Breast epithelium (tissue), 4 donors: ENCODE results near the gene JMJD8. TPM values are rescaled to one million over a fixed set of nuclear protein-coding genes. Genes with fewer than 3 reads are reported as not detected.
A peak's percentile ranks its signal among the peaks of the same experiment; 100 is the strongest.

ENCODE experiments used
- DNase-seq, 2 donors: peaks; one replicate each; pipeline ENCODE4 v3.0.0-alpha.2; 2019; ENCODE audit warnings: low spot score in 2 of 2
- H3K27ac ChIP-seq, 2 donors: fragments of 200-600 bp; sonication (generic) in 1 of 2; one replicate each; pipeline ENCODE4 v1.5.1; 2016 to 2019; ENCODE audit warnings: mild to moderate bottlenecking in 1 of 2
- H3K27me3 ChIP-seq, 2 donors: fragments of 200-600 bp; sonication (generic) in 1 of 2; one replicate each; pipeline versions ENCODE4 v1.5.1 to v1.6.0; 2017 to 2019; ENCODE audit warnings: control low read depth in 1 of 2, mild to moderate bottlenecking in 1 of 2
- H3K36me3 ChIP-seq: fragments of 200-600 bp; one replicate; pipeline ENCODE4 v1.5.1; 2019
- H3K4me1 ChIP-seq, 2 donors: fragments of 200-600 bp; sonication (generic); one replicate each; pipeline ENCODE4 v1.5.1; 2016 to 2019; ENCODE audit warnings: control low read depth in 1 of 2
- H3K4me3 ChIP-seq, 3 donors: fragments of 200-600 bp; sonication (generic); 1 replicate in 2 of 3; 2 replicates in 1 of 3; pipeline ENCODE4 v1.5.1; 2016 to 2019; ENCODE audit warnings: mild to moderate bottlenecking in 3 of 3, moderate library complexity in 2 of 3
- H3K9me3 ChIP-seq, 2 donors: fragments of 200-600 bp; sonication (generic) in 1 of 2; one replicate each; pipeline ENCODE4 v1.5.1; 2016 to 2019; ENCODE audit warnings: control low read depth in 1 of 2
- POLR2A ChIP-seq: fragments of 450-650 bp; IDR thresholded peaks from one replicate; pipeline ENCODE4 v1.6.1; 2016; ENCODE audit warnings: antibody characterized with exemption, mild to moderate bottlenecking, moderate library complexity
- POLR2AphosphoS5 ChIP-seq, 3 donors: sonication (generic); formaldehyde crosslinking; IDR thresholded peaks; one replicate each; pipeline ENCODE4 v1.6.1; 2017; ENCODE audit warnings: antibody characterized with exemption in 3 of 3
- intact Hi-C: fragments of 100-400 bp; cut with DNase I; formaldehyde crosslinking; loops from one replicate; pipeline ENCODE4 v1.15.1; 2023; ENCODE audit warnings: low total_unique reads
- total RNA-seq, 3 donors: library from RNA; depleted of rRNA; stranded (reverse); fragments of >200 nt; gene quantifications; one replicate each; pipeline ENCODE4 v1.1.0, GENCODE V29; 2016
- TF ChIP-seq, protein P1 (sequence below), 3 donors: fragments of 450-650 bp; IDR thresholded peaks; one replicate each; pipeline ENCODE4 v1.5.1; 2016 to 2017; ENCODE audit warnings: antibody characterized with exemption in 3 of 3, mild to moderate bottlenecking in 3 of 3, moderate library complexity in 3 of 3

The JMJD8 gene
- total RNA-seq, 3 donors from 2014 or later = 67.2 to 83.4 (median 67.5) TPM

DNA sequence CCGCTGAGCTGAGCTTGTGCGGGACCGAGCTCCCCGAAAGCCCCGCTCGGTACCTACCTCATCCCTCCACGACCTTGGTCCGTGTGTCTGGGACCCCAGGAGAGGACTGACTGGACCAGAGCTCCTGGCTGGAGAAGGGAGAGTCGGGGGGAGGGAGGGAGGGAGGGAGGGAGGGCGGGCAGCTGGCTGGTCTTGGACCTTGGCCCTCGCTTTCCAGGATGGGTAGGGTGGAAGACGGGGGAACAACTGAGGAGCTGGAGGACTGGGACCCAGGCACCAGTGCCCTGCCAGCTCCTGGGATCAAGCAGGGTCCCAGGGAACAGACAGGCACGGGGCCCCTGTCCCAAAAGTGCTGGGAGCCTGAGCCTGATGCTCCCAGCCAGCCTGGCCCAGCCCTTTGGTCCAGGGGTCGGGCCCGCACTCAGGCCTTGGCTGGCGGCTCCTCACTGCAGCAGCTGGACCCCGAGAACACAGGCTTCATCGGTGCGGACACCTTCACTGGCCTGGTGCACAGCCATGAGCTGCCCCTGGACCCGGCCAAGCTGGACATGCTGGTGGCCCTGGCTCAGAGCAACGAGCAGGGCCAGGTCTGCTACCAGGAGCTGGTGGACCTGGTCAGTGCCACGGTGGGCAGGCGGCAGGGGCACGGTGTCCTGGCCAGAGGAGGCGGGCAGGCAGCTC, 8.1 kb downstream of the JMJD8 start:
- TF ChIP-seq POLR2AphosphoS5 (IDR thresholded peaks at IDR 0.05) (no peak), POLR2A (no peak)
- TF ChIP-seq, protein P1, sequence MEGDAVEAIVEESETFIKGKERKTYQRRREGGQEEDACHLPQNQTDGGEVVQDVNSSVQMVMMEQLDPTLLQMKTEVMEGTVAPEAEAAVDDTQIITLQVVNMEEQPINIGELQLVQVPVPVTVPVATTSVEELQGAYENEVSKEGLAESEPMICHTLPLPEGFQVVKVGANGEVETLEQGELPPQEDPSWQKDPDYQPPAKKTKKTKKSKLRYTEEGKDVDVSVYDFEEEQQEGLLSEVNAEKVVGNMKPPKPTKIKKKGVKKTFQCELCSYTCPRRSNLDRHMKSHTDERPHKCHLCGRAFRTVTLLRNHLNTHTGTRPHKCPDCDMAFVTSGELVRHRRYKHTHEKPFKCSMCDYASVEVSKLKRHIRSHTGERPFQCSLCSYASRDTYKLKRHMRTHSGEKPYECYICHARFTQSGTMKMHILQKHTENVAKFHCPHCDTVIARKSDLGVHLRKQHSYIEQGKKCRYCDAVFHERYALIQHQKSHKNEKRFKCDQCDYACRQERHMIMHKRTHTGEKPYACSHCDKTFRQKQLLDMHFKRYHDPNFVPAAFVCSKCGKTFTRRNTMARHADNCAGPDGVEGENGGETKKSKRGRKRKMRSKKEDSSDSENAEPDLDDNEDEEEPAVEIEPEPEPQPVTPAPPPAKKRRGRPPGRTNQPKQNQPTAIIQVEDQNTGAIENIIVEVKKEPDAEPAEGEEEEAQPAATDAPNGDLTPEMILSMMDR (IDR thresholded peaks at IDR 0.05) = no peak
- peak overlapping the region in 1 of 2 donors; percentile 7 for H3K27ac ChIP-seq
- peak overlapping the region; percentile 25 to 67 (median 33) for H3K4me3 ChIP-seq
- H3K27me3 ChIP-seq = no peaks in the 10 kb centered on the region
- H3K4me1 ChIP-seq = peaks cover 2 to 11% of the 10 kb centered on the region in 2 donors
- H3K36me3 ChIP-seq = peaks cover 6% of the 10 kb centered on the region
- no peak for DNase-seq
- intact Hi-C loops = no loop called here
- no peaks in the 10 kb centered on the region for H3K9me3 ChIP-seq

DNA sequence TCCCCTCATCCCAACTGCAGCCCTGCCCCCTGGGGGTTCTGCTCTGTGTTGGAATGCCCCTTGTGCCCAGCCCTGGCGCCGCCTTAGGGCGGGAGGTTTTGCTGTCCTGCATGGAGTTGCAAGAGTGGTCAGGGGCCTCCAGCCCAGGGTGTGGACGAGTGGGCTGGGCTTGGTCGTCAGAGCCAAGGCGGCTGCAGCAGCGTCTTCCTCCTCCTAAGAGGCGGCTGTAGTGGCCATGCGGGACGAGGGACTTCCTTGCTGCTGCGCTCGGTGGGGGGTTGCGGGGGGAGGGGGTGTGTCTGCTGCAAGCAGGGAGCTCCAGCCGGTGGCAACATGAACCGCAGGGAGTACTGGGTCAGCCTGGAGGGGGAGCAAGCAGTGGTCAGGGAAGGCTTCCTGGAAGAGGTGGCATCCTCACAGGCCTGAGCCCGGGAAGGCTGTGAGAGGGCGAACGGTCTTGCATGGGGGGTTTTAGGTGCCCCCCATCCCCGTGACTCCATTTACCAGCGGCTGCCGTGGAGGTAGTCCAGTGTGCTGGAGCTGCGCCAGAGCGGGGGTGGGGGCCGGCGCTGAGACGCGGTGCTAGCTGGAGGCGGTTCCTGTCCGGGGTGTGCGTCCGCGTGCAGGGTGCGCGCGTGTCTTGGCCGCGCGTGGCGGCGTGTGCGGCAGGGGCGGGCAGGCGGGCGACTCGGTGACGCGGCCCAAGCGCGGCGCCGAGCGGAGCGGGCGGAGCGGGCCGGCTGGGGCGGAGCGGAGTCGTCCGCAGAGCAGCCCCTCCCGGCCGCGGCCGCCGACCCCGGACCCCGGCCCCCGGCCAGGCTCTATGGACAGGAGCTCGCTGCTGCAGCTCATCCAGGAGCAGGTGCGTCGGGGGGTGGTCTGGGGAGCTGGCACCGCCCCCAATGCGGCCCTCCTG, 8.9 kb downstream of the JMJD8 start, which contains the start of gene RHBDL1:
RHBDL1 (plus strand) TSS at position 704 of the 916 bp plus-strand sequence; CDS start at position 824, 120 bp downstream.
- Histone ChIP-seq H3K4me3 (peak within 1 kb of the TSS; percentile 25 to 67 (median 33)), H3K27me3 (no peaks in the 10 kb centered on the region), H3K27ac (peak within 1 kb of the TSS in 1 of 2 donors; percentile 7), H3K4me1 (peaks cover 0 to 9% of the 10 kb centered on the region in 2 donors), H3K36me3 (peaks cover 7% of the 10 kb centered on the region), H3K9me3 (no peaks in the 10 kb centered on the region)
- no peak for DNase-seq
- TF ChIP-seq, protein P1 (IDR thresholded peaks at IDR 0.05) = no peak
- TF ChIP-seq POLR2AphosphoS5 (IDR thresholded peaks at IDR 0.05) (no peak), POLR2A (no peak)
- intact Hi-C loops = no loop called here

DNA sequence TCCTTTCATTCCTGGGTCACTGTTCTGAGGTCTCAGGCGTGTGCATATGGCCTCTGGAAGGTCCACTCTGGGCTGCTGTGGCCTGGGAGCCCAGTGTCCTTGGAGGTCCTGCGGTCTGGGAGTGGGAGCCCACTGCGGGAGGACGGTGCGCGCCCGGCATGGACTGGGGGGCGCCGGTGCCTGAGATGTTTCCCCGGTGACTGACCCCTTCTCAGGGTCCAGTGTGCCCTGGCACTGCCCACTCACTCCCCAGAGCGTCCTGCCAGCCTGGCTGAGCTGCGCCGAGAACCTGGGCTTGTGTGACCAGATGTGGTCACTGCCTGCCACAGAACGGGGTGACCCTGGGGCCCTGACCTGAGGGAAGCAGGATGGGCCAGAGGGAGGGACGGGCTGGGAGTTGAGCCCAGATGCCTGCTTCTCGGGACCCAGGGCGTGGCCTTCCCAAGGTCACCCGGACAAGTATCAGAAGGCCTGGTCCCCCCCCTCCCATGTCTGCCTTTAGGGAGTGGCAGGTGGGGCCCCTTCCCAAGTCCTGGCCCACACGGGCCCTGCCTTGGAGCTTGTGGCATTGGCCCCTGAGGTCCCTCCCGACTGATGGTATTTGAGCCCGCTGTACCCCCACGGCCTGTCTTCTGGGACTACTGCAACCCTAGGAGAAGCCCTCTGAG, 9.8 kb downstream of the JMJD8 start:
- peaks cover 0 to 9% of the 10 kb centered on the region in 2 donors for H3K4me1 ChIP-seq
- peaks cover 10% of the 10 kb centered on the region for H3K36me3 ChIP-seq
- H3K27me3 ChIP-seq = no peaks in the 10 kb centered on the region
- no peaks in the 10 kb centered on the region for H3K9me3 ChIP-seq
- no peak for DNase-seq
- H3K27ac ChIP-seq = no peak overlapping the region
- no peak overlapping the region for H3K4me3 ChIP-seq
- TF ChIP-seq POLR2A (no peak), POLR2AphosphoS5 (IDR thresholded peaks at IDR 0.05) (no peak)
- TF ChIP-seq, protein P1 (IDR thresholded peaks at IDR 0.05) = no peak
- intact Hi-C loops = no loop called here

DNA sequence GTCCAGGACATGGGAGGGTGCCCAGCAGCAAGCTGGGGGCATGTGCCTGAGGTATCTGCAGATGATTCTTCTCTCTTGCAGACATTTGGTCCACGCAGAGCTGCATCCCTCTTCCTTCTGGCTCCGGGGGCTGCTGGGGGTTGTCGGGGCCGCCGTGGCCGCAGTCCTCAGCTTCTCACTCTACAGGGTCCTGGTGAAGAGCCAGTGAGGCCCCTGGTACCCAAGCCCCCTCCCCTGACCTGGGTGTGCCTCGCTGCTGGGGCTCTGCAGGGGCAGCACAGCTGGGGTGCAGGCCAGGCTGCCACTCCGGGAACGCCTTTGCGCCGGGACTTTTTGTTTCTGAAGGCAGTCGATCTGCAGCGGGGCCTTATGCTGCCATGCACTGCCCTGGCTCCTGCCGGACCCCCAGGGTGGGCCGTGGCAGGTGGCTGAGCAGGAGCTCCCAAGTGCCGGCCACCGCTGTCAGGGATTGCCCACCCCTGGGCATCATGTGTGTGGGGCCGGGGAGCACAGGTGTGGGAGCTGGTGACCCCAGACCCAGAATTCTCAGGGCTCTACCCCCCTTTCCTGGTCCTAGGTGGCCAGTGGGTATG, 10.6 kb downstream of the JMJD8 start:
- Histone ChIP-seq H3K27ac (no peak overlapping the region), H3K27me3 (no peaks in the 10 kb centered on the region), H3K4me3 (no peak overlapping the region), H3K36me3 (peaks cover 10% of the 10 kb centered on the region), H3K4me1 (peaks cover 0 to 5% of the 10 kb centered on the region in 2 donors), H3K9me3 (no peaks in the 10 kb centered on the region)
- no peak for DNase-seq
- TF ChIP-seq POLR2A (no peak), POLR2AphosphoS5 (IDR thresholded peaks at IDR 0.05) (no peak)
- TF ChIP-seq, protein P1 (IDR thresholded peaks at IDR 0.05) = no peak
- intact Hi-C loops = no loop called here
